Panc1 (cell line): Measurements from ENCODE around the gene INTS1. TPM values are rescaled to one million over a fixed set of nuclear protein-coding genes. Genes with fewer than 3 reads are reported as not detected.

Experiments used
- ATAC-seq: fragments of 200-7000 bp; cut with Tn5 transposase; 2 replicates; pipeline ENCODE4 v1.9.1; 2020; ENCODE audit warnings: mild to moderate bottlenecking, moderate library complexity
- BruUV-seq: library from RNA; stranded (reverse); fragments of 400-500 nt; replicated peaks from 2 replicates; lab custom pipeline; 2021; lab: Mats Ljungman, UMichigan
- CTCF ChIA-PET: fragments of 300-600 bp; sonication (Branson Sonifier 250); formaldehyde crosslinking; loops from one replicate; lab custom pipeline; 2022; ENCODE audit warnings: antibody characterized with exemption; lab: Charles Lee
- POLR2A ChIA-PET: fragments of 300-600 bp; sonication (Branson Sonifier 250); formaldehyde crosslinking; loops from one replicate; lab custom pipeline; 2022; ENCODE audit warnings: antibody characterized with exemption; lab: Charles Lee
- DNase-seq: peaks from one replicate; pipeline ENCODE4 v3.0.0-alpha.2; 2010; ENCODE audit warnings: low read depth, low spot score
- H3K27ac ChIP-seq: 2 replicates; pipeline ENCODE4 v1.5.1; 2011; ENCODE audit warnings: mild to moderate bottlenecking, low read length, inconsistent platforms
- H3K27me3 ChIP-seq: fragments of 200-500 bp; sonication (Bioruptor generic); 2 replicates; pipeline ENCODE4 v1.6.0; 2014; ENCODE audit warnings: low read length, inconsistent platforms; ENCODE audit not compliant: control insufficient read depth, insufficient read depth
- H3K36me3 ChIP-seq: fragments of 200-500 bp; sonication (Bioruptor generic); 2 replicates; pipeline ENCODE4 v1.5.1; 2014; ENCODE audit warnings: inconsistent platforms, mild to moderate bottlenecking, low read length, moderate library complexity; ENCODE audit not compliant: control insufficient read depth, insufficient read depth
- H3K4me1 ChIP-seq: 2 replicates; pipeline ENCODE4 v1.5.1; 2011; ENCODE audit warnings: inconsistent platforms, mild to moderate bottlenecking, low read length, moderate library complexity; ENCODE audit not compliant: control insufficient read depth, insufficient read depth
- H3K4me3 ChIP-seq, 2 experiments: 2 replicates each; pipeline ENCODE4 v1.5.1; 2011 to 2012; ENCODE audit warnings: low read depth in 2 of 2, low read length in 2 of 2, mild to moderate bottlenecking in 2 of 2, inconsistent platforms in 1 of 2, moderate library complexity in 1 of 2
- H3K9me3 ChIP-seq: fragments of 200-500 bp; sonication (Bioruptor generic); 2 replicates; pipeline ENCODE4 v1.5.1; 2014; ENCODE audit warnings: low read depth, mild to moderate bottlenecking, inconsistent platforms, low read length, moderate library complexity; ENCODE audit not compliant: control insufficient read depth, insufficient read depth
- CTCF ChIP-seq: fragments of 450-650 bp; IDR thresholded peaks from 2 replicates; pipeline ENCODE4 v1.5.1; 2017; ENCODE audit warnings: mild to moderate bottlenecking
- POLR2AphosphoS5 ChIP-seq: IDR thresholded peaks from 2 replicates; pipeline ENCODE4 v1.6.1; 2012; ENCODE audit warnings: mild to moderate bottlenecking, low read depth, low read length, moderate library complexity
- REST ChIP-seq, 2 experiments: IDR thresholded peaks; 2 replicates each; pipeline ENCODE4 v1.6.1; 2011 to 2012; ENCODE audit warnings: low read depth in 2 of 2, control low read depth in 1 of 2, low read length in 1 of 2, mild to moderate bottlenecking in 1 of 2, moderate library complexity in 1 of 2; ENCODE audit not compliant: insufficient read depth in 1 of 2
- SIN3A ChIP-seq: IDR thresholded peaks from 2 replicates; pipeline ENCODE4 v1.6.1; 2012; ENCODE audit warnings: low read depth, mild to moderate bottlenecking, low read length, moderate library complexity, borderline replicate concordance; ENCODE audit not compliant: insufficient read depth
- TCF7L2 ChIP-seq: IDR thresholded peaks from 2 replicates; pipeline ENCODE4 v1.6.1; 2011; ENCODE audit warnings: mild to moderate bottlenecking, low read depth, low read length, inconsistent platforms
- in situ Hi-C: cut with HindIII; loops from 2 replicates; pipeline ENCODE4 v1.10.0; 2016; ENCODE audit warnings: low sequenced_read_pairs, low pct_unique_long_range_greater_than_20kb
- intact Hi-C: fragments of 100-400 bp; cut with micrococcal nuclease; formaldehyde crosslinking; loops from one replicate; pipeline ENCODE4 v1.10.0; 2022; ENCODE audit not compliant: unreplicated experiment
- total RNA-seq: library from RNA; stranded (reverse); gene quantifications from one replicate; pipeline ENCODE4 v1.2.1, GENCODE V29; 2021; ENCODE audit not compliant: unreplicated experiment

The INTS1 gene
- total RNA-seq, 1 experiment from 2014 or later: 173 TPM

- intact Hi-C loops (no loop called here), in situ Hi-C loops (no loop called here)
- no peaks in the 10 kb centered on the region for H3K36me3 ChIP-seq
- BruUV-seq: no TSS peak
- no peak overlapping the region for H3K27ac ChIP-seq
- CTCF ChIA-PET: no interaction called here
- DNase-seq: no peak
- TF ChIP-seq SIN3A: no peak
- no peak for TF ChIP-seq CTCF
- no peak for TF ChIP-seq TCF7L2
- no peak for TF ChIP-seq POLR2AphosphoS5
- TF ChIP-seq REST (IDR thresholded peaks at IDR 0.05; ENCODE audit: insufficient read depth in 1 of 2, low read depth in 2 of 2, low read length in 1 of 2): no peak
- H3K27me3 ChIP-seq: no peaks in the 10 kb centered on the region
- no peaks in the 10 kb centered on the region for H3K9me3 ChIP-seq
- peaks cover 31% of the 10 kb centered on the region for H3K4me1 ChIP-seq
- ATAC-seq: no peak
- POLR2A ChIA-PET: no interaction called here
- no peak overlapping the region for H3K4me3 ChIP-seq
These were observed 48.0 kb upstream of the INTS1 start for GRCh38 chr7:1552200-1552599.

GRCh38 chr7:1550846-1551155, 46.6 kb upstream of the INTS1 start:
- ChIA-PET CTCF (no interaction called here), POLR2A (no interaction called here)
- Histone ChIP-seq H3K4me3 (no peak overlapping the region), H3K9me3 (no peaks in the 10 kb centered on the region), H3K27me3 (no peaks in the 10 kb centered on the region), H3K36me3 (no peaks in the 10 kb centered on the region), H3K27ac (no peak overlapping the region), H3K4me1 (peaks cover 25% of the 10 kb centered on the region)
- DNase-seq: no peak
- ATAC-seq: no peak
- in situ Hi-C loops (no loop called here), intact Hi-C loops (no loop called here)
- no peak for TF ChIP-seq REST (IDR thresholded peaks at IDR 0.05; ENCODE audit: insufficient read depth in 1 of 2, low read depth in 2 of 2, low read length in 1 of 2)
- TF ChIP-seq CTCF: no peak
- no peak for TF ChIP-seq POLR2AphosphoS5
- no peak for TF ChIP-seq TCF7L2
- TF ChIP-seq SIN3A: no peak
- BruUV-seq: no TSS peak
